T follicular helper cell (primary cell): Measurements from ENCODE around the gene EGFL8.

ENCODE experiments used
- DNase-seq: peaks from one replicate; pipeline ENCODE4 v3.0.0-alpha.2; 2020; ENCODE audit warnings: low read depth

EGFL8 gene

GRCh38 chr6:32167761-32168262, 3.4 kb downstream of the EGFL8 start:
- no peak for DNase-seq

- no peak for DNase-seq
Measured at GRCh38 chr6:32168350-32168749, 4.0 kb downstream of the EGFL8 start.

GRCh38 chr6:32168807-32169591, 4.6 kb downstream of the EGFL8 start:
- DNase-seq, result no peak

- no peak for DNase-seq
Measured at GRCh38 chr6:32170294-32170693, 5.9 kb downstream of the EGFL8 start.

GRCh38 chr6:32171234-32171633, 6.8 kb downstream of the EGFL8 start:
- no peak for DNase-seq

GRCh38 chr6:32173051-32173727, 8.8 kb downstream of the EGFL8 start:
- no peak for DNase-seq

GRCh38 chr6:32174416-32174815, 10.0 kb downstream of the EGFL8 start:
- no peak for DNase-seq

GRCh38 chr6:32175322-32175710, 10.9 kb downstream of the EGFL8 start:
- no peak for DNase-seq

- DNase-seq, result peak; percentile 95
Measured at GRCh38 chr6:32175711-32176475, 11.5 kb downstream of the EGFL8 start, which contains the start of gene AGPAT1. Gene AGPAT1 (minus strand): TSS chr6:32176084. CDS start chr6:32171496, 4,588 bp downstream.

- no peak for DNase-seq
Measured at GRCh38 chr6:32176476-32177182, 12.2 kb downstream of the EGFL8 start.

GRCh38 chr6:32177183-32177787, 12.9 kb downstream of the EGFL8 start:
- no peak for DNase-seq

- peak; percentile 93 for DNase-seq
Measured at GRCh38 chr6:32177788-32178546, 13.6 kb downstream of the EGFL8 start, which contains the start of gene RNF5. Gene RNF5 (plus strand): TSS chr6:32178405. CDS start chr6:32178512, 107 bp downstream.

- no peak for DNase-seq
Measured at GRCh38 chr6:32178547-32179440, 14.4 kb downstream of the EGFL8 start.

GRCh38 chr6:32179766-32180405, 15.5 kb downstream of the EGFL8 start:
- no peak for DNase-seq

GRCh38 chr6:32181148-32181702, 16.8 kb downstream of the EGFL8 start:
- DNase-seq, result no peak

- no peak for DNase-seq
Measured at GRCh38 chr6:32181915-32182529, 17.6 kb downstream of the EGFL8 start.

GRCh38 chr6:32182555-32182981, 18.2 kb downstream of the EGFL8 start:
- no peak for DNase-seq

GRCh38 chr6:32183030-32183429, 18.6 kb downstream of the EGFL8 start:
- no peak for DNase-seq
